Gastroesophageal sphincter (tissue), 3 donors: ENCODE measurements around the gene LMAN1L.

Source experiments
- EP300 ChIP-seq: sonication (generic); formaldehyde crosslinking; IDR thresholded peaks from one replicate; pipeline ENCODE4 v1.6.1; 2017; ENCODE audit warnings: antibody characterized with exemption, mild to moderate bottlenecking
- POLR2AphosphoS5 ChIP-seq: sonication (generic); formaldehyde crosslinking; IDR thresholded peaks from one replicate; pipeline ENCODE4 v1.6.1; 2017; ENCODE audit warnings: antibody characterized with exemption
- TF ChIP-seq, protein P1 (sequence below), 4 experiments: fragments of 200-600 bp in 2 of 4; fragments of 450-650 bp in 2 of 4; sonication (generic) in 1 of 4; IDR thresholded peaks; one replicate each; pipeline ENCODE4 v1.5.1; 2017 to 2019; ENCODE audit warnings: antibody characterized with exemption in 4 of 4, mild to moderate bottlenecking in 2 of 4, moderate library complexity in 2 of 4

DNA sequence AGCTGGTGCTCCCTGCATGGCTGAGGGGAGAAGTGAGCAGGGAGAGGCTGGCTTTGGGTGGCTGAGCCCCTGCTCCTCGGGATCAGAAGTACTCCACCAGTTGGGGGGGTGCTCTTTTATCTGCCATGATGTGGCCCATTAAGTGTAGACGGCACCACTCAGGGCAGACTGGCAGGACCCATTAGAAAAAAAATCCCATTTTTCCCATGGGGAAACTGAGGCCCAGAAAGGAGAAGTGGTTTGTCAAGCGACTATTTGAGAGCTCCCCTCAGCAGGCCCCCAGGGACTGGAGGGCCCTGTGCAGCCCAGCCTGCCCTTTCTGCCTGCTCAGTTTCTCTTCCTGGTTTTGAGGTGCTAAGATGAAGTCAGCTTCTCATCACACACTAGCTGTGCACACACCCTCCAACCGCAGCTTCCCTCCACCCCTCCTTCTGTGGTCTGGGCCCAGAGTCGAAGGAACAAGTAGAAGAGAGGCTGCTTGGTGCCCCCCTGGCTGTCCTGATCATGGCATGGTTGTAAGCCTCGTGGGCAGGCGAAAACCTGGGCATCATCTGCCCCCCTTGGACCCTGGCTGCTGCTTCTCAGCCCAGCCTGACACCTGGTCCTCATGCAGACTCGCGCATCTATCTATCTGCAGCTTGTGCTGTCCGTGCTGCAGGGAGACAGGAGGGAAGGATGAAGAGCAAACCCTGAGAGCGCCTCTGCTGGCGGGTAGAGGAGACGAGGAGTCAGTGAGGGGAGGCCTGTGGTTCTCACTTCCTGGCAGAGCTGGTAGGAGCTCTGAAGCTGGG, 25.2 kb upstream of the LMAN1L start:
- TF ChIP-seq, protein P1, sequence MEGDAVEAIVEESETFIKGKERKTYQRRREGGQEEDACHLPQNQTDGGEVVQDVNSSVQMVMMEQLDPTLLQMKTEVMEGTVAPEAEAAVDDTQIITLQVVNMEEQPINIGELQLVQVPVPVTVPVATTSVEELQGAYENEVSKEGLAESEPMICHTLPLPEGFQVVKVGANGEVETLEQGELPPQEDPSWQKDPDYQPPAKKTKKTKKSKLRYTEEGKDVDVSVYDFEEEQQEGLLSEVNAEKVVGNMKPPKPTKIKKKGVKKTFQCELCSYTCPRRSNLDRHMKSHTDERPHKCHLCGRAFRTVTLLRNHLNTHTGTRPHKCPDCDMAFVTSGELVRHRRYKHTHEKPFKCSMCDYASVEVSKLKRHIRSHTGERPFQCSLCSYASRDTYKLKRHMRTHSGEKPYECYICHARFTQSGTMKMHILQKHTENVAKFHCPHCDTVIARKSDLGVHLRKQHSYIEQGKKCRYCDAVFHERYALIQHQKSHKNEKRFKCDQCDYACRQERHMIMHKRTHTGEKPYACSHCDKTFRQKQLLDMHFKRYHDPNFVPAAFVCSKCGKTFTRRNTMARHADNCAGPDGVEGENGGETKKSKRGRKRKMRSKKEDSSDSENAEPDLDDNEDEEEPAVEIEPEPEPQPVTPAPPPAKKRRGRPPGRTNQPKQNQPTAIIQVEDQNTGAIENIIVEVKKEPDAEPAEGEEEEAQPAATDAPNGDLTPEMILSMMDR (IDR thresholded peaks at IDR 0.05), result peak in 1 of 4 experiments; percentile 24
- TF ChIP-seq EP300 (no peak), POLR2AphosphoS5 (no peak)
